Measurements from ENCODE around the gene FNIP1.

Gene FNIP1

GRCh38 chr5:131818001-131818724 is 21.3 kb upstream of the FNIP1 start:
- H3K9ac ChIP-seq (ENCODE audit: low read depth, low read length, poor library complexity, severe bottlenecking) = no peak overlapping the region
- no peak overlapping the region for H2AFZ ChIP-seq (ENCODE audit: low read length)
- H3K4me1 ChIP-seq (ENCODE audit: insufficient read depth, low read length, poor library complexity, severe bottlenecking) = no peaks in the 10 kb centered on the region
- H3K4me2 ChIP-seq (ENCODE audit: low read depth, low read length, poor library complexity, severe bottlenecking) = no peak overlapping the region
- no peaks in the 10 kb centered on the region for H3F3A ChIP-seq (ENCODE audit: low read depth)
- H3K36me3 ChIP-seq (ENCODE audit: insufficient read depth, low read length) = no peaks in the 10 kb centered on the region
- no peaks in the 10 kb centered on the region for H3K9me3 ChIP-seq (ENCODE audit: insufficient read depth, low read depth, low read length)
- no peak overlapping the region for H3K4me3 ChIP-seq (ENCODE audit: low read length, poor library complexity, severe bottlenecking)
- TF ChIP-seq, protein P1, sequence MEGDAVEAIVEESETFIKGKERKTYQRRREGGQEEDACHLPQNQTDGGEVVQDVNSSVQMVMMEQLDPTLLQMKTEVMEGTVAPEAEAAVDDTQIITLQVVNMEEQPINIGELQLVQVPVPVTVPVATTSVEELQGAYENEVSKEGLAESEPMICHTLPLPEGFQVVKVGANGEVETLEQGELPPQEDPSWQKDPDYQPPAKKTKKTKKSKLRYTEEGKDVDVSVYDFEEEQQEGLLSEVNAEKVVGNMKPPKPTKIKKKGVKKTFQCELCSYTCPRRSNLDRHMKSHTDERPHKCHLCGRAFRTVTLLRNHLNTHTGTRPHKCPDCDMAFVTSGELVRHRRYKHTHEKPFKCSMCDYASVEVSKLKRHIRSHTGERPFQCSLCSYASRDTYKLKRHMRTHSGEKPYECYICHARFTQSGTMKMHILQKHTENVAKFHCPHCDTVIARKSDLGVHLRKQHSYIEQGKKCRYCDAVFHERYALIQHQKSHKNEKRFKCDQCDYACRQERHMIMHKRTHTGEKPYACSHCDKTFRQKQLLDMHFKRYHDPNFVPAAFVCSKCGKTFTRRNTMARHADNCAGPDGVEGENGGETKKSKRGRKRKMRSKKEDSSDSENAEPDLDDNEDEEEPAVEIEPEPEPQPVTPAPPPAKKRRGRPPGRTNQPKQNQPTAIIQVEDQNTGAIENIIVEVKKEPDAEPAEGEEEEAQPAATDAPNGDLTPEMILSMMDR (conservative IDR thresholded peaks at IDR 0.05; ENCODE audit: low read length) = no peak
- no peak for TF ChIP-seq EZH2phosphoT487 (IDR thresholded peaks at IDR 0.05; ENCODE audit: borderline replicate concordance)
- H3K79me2 ChIP-seq (ENCODE audit: insufficient read depth, low read length) = no peaks in the 10 kb centered on the region
- H4K20me1 ChIP-seq (ENCODE audit: insufficient read depth, low read length, poor library complexity, severe bottlenecking) = no peaks in the 10 kb centered on the region
- H3K27me3 ChIP-seq (ENCODE audit: insufficient read depth, low read length, poor library complexity, severe bottlenecking) = no peaks in the 10 kb centered on the region
- no peaks in the 10 kb centered on the region for H3K9me2 ChIP-seq (replicated peaks; ENCODE audit: low read depth, low read length)

- Histone ChIP-seq H3K27me3 (ENCODE audit: insufficient read depth, low read length, poor library complexity, severe bottlenecking) (no peaks in the 10 kb centered on the region), H3K4me2 (ENCODE audit: low read depth, low read length, poor library complexity, severe bottlenecking) (no peak overlapping the region), H3K79me2 (ENCODE audit: insufficient read depth, low read length) (no peaks in the 10 kb centered on the region), H3K9me3 (ENCODE audit: insufficient read depth, low read depth, low read length) (no peaks in the 10 kb centered on the region), H3K4me3 (ENCODE audit: low read length, poor library complexity, severe bottlenecking) (no peak overlapping the region), H4K20me1 (ENCODE audit: insufficient read depth, low read length, poor library complexity, severe bottlenecking) (no peaks in the 10 kb centered on the region), H3F3A (ENCODE audit: low read depth) (no peaks in the 10 kb centered on the region), H3K4me1 (ENCODE audit: insufficient read depth, low read length, poor library complexity, severe bottlenecking) (no peaks in the 10 kb centered on the region), H3K36me3 (ENCODE audit: insufficient read depth, low read length) (no peaks in the 10 kb centered on the region), H2AFZ (ENCODE audit: low read length) (no peak overlapping the region), H3K9ac (ENCODE audit: low read depth, low read length, poor library complexity, severe bottlenecking) (no peak overlapping the region), H3K9me2 (replicated peaks; ENCODE audit: low read depth, low read length) (no peaks in the 10 kb centered on the region)
- TF ChIP-seq, protein P1 (conservative IDR thresholded peaks at IDR 0.05; ENCODE audit: low read length) = no peak
- TF ChIP-seq EZH2phosphoT487 (IDR thresholded peaks at IDR 0.05; ENCODE audit: borderline replicate concordance) = no peak
Observed at GRCh38 chr5:131814990-131815389, 18.2 kb upstream of the FNIP1 start.

DNA sequence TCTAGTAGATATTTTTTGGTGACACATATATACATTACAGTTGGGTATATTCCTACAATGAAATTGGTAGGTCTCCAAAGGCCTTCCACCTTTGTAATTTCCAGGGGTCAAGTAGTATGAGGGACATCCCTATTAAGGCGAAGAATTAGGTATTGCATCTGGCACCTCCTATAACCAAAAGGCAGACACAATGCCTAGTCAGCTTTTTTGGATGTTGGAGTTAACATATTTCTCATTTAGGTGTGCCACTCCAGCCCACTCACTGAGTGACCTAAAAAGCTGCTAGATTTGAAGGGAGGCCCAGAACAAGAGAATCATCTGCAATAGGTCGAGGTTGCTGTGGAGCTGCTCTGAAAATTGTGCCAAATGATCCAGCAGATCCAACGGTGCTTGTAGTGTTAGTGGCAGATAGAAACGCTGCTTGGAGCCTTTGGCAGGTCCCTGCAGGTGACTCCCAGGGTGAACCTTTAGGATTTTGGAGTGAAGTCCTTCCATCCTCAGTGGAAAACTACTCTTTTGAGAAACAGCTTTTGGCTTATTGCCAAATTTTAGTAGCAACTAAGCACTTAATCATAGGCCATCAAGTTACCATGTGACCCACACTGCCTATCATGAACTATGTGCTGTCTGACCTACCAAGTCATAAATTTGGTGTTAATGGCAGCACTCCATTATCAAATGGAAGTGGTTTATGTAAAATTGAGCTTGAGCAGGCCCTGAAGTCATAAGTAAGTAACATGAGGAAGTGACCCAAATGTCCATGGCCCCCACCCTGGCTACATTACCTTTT is 15.7 kb upstream of the FNIP1 start:
- no peak overlapping the region for H3K9ac ChIP-seq (ENCODE audit: low read depth, low read length, poor library complexity, severe bottlenecking)
- H3F3A ChIP-seq (ENCODE audit: low read depth) = no peaks in the 10 kb centered on the region
- no peaks in the 10 kb centered on the region for H3K4me1 ChIP-seq (ENCODE audit: insufficient read depth, low read length, poor library complexity, severe bottlenecking)
- no peaks in the 10 kb centered on the region for H3K36me3 ChIP-seq (ENCODE audit: insufficient read depth, low read length)
- no peak for TF ChIP-seq EZH2phosphoT487 (IDR thresholded peaks at IDR 0.05; ENCODE audit: borderline replicate concordance)
- TF ChIP-seq, protein P1 (conservative IDR thresholded peaks at IDR 0.05; ENCODE audit: low read length) = no peak
- H3K4me2 ChIP-seq (ENCODE audit: low read depth, low read length, poor library complexity, severe bottlenecking) = no peak overlapping the region
- H3K79me2 ChIP-seq (ENCODE audit: insufficient read depth, low read length) = no peaks in the 10 kb centered on the region
- H3K4me3 ChIP-seq (ENCODE audit: low read length, poor library complexity, severe bottlenecking) = no peak overlapping the region
- no peak overlapping the region for H2AFZ ChIP-seq (ENCODE audit: low read length)
- no peaks in the 10 kb centered on the region for H3K27me3 ChIP-seq (ENCODE audit: insufficient read depth, low read length, poor library complexity, severe bottlenecking)
- H3K9me2 ChIP-seq (replicated peaks; ENCODE audit: low read depth, low read length) = no peaks in the 10 kb centered on the region
- H3K9me3 ChIP-seq (ENCODE audit: insufficient read depth, low read depth, low read length) = no peaks in the 10 kb centered on the region
- no peaks in the 10 kb centered on the region for H4K20me1 ChIP-seq (ENCODE audit: insufficient read depth, low read length, poor library complexity, severe bottlenecking)

Measured in Loucy (cell line).